HG02588 (cell line): Measurements from ENCODE around the gene LAMA5.

ENCODE experiments used
- ATAC-seq: cut with Tn5 transposase; IDR thresholded peaks from one replicate; pipeline ENCODE4 v1.9.1; 2021; ENCODE audit warnings: mild to moderate bottlenecking, moderate library complexity; ENCODE audit not compliant: unreplicated experiment

Gene LAMA5

DNA sequence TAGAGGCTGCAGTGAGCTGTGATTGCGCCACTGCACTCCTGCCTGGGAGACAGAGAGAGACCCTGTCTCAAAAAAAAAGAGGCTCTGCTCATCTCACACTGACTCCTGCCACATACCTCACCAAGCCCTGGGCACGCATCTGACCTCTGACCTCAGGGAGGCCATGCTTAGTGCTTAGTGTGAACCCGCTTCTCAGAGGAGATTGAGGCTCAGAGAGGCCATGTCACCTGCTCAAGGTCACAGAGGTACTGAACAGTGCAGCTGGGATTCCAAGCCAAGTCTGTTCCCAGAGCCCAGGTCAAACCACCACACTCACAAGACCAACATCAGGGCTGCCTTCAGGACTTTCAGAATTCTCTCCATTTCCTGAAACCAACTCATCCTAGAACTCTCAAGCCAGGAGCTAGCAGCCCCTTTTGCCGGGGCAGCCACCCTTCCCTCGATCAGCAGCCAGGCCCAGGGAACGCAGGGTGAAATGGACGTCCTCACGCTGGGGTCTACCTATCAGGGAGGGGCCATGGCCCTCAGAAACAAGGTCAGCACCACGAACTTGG lies 37.1 kb upstream of the LAMA5 start:
- ATAC-seq: no peak

GRCh38 chr20:62403331-62403730 lies 36.2 kb upstream of the LAMA5 start:
- no peak for ATAC-seq

GRCh38 chr20:62402456-62403150 lies 35.5 kb upstream of the LAMA5 start:
- ATAC-seq: no peak

GRCh38 chr20:62401331-62401779 lies 34.2 kb upstream of the LAMA5 start:
- no peak for ATAC-seq

- ATAC-seq: no peak
Measured at GRCh38 chr20:62400541-62400940, 33.4 kb upstream of the LAMA5 start.

DNA sequence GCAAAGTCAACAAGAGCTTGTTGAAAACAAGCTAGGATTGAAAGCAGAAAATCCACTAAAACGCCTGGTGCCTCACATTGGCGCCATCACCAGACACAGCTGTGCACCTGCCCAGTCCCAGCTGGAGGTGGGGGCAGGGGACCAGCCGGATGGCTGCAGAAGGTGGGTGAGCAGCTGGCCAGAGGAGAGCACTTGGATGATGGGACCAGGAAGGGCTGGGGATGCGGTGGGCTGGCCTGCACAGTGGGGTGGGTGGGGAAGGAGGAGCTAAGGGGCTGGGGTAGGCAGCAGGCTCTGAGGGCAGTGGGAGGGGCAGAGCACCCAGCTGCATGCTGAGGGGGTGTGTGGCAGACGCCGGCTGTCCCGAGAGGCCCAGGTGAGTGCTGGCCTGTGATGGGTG lies 32.9 kb upstream of the LAMA5 start:
- no peak for ATAC-seq

DNA sequence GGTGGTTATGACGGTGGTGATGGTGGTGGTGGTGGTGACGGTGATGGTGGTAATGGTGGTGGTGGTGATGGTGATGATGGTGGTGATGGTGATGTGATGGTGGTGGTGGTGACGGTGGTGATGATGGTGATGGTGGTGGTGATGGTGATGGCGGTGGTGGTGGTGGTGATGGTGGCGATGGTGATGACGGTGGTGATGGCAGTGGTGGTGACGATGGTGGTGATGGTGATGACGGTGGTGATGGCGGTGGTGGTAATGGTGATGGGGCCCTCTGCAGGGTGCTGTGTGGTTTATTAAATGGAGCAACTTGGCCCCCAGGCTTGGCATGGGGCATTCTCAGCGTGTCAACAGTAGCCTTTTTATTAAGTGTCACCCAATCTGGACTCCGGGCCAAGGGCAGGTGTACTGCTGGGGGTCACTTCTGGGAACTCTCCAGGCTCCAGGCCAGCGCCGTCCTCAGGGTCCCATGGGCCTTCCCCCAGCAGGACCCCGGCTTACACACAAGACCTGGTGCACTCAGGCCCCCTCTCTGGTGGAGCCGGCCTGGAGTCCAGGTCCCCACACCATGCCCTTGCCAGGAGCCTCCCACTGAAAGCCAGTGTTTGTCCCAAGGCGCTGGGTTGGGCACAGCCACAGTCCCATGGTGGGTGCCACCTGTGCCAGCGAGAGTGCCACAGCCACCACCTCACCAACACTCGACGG lies 31.2 kb upstream of the LAMA5 start:
- no peak for ATAC-seq

- no peak for ATAC-seq
Measured at GRCh38 chr20:62396367-62397239, 29.5 kb upstream of the LAMA5 start.

DNA sequence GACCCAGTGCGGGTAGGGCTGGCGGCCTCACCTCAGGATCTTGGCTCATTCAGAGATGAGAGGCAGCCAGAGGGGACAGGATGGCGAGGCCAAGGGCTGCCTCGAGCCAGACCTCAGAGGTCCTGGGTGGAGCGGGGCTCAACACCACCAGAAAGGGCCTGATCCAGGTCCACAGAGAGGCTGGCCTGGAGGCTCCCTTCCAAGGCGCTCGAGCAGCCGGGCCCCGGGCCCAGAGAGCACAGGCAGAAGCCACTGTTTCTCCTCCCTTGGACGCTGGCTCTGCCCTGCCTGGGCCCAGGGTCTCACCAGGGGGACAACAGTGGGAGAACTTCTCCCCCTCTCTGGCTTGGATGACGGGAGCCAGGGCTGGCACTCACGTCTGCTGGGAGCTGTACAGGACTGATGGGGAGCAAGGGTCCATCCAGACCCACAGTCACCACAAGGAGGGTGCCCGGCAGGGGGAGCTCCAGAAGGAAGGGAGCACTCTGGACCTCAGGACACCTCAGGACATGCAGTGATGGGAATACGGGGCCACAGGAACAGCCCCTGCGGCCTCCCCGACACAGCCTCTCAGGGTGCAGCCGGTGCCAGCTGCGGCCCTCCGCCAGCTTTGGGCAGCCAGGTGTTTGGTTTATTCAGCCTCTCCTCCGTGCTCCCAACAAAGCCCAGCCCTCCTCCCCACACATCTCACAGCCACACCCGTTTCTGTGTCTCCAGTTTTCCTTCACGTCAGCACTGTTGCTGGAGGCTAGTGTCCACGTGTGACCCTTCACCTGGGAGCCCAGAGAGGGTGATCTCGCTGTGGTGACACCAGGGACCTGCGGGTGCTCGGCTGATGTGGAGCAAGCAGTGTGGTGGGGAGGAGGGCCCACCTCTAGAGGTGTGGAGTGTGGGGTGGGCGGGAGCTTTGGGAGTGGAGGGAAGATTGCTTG lies 28.5 kb upstream of the LAMA5 start:
- ATAC-seq: no peak

- ATAC-seq: no peak
Measured at GRCh38 chr20:62394248-62395245, 27.4 kb upstream of the LAMA5 start.

DNA sequence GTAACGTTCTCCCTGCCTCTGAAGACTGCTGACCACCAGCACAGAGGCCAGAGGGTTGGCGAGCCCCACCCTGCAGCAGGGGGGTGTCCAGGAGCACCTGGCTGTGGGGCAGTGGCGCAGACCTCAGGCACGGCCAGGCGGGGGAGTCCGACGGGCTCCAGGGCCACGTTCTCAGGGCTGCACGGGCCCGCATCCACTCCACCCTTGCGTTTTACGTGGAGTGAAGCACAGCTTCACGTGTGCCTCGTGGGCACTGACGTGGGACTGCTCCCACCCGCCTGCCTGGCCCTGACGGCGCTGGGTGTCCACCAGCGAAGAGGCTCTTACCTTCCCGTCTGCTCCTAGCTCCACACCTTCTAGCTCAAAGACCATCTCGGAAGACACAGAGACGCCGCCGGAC lies 26.7 kb upstream of the LAMA5 start:
- no peak for ATAC-seq

- ATAC-seq: no peak
Measured at GRCh38 chr20:62393335-62393665, 26.2 kb upstream of the LAMA5 start.

DNA sequence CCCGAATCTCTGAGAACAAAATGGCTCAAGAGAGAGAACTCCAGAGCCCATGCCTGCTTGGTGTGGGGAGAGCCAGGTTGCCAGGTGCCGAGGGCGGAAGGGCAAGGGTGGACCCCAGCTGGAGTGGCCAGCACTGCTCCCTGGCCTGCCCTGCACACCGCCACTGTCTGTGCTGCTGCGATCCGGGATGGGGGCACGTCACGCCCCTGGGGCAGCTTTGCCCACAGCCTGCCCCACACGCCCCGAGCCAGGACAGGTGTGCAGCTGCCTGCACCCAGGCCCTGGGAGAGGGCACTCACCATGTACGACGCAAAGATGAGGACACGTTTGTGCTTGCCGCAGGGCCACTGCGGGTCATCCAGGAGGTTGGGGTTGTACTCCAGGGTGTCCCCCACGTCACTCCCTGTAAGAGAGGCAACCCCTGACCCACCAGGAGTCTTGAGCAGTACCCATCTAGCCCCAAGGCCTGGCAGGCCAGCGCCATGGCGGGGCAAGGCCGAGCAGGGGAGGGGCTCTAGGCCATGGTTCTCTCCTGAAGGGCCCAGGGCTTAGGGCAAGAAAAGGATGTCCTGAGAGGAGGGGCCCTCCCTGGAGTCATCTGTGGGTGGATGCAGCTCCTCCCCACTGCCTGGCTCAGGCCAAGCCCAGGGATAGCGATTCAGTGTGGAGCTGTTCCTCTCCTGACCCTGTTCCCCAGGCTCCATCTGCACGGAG lies 25.7 kb upstream of the LAMA5 start:
- ATAC-seq: no peak

GRCh38 chr20:62392077-62392418 lies 24.9 kb upstream of the LAMA5 start:
- no peak for ATAC-seq

GRCh38 chr20:62391165-62392076 lies 24.3 kb upstream of the LAMA5 start:
- no peak for ATAC-seq

- no peak for ATAC-seq
Measured at GRCh38 chr20:62390317-62391164, 23.4 kb upstream of the LAMA5 start.
